ENCODE data around the gene DNAH14.
"Not testable (repeated sequence)": the region's sequence is repeated elsewhere in the genome, so short reads cannot be mapped to it uniquely, and the experiment has no call there.

Gene DNAH14

GRCh38 chr1:225347123-225347683, 417.7 kb downstream of the DNAH14 start:
- no peak for DNase-seq (ENCODE audit: low spot score)

GRCh38 chr1:225348400-225348799, 418.9 kb downstream of the DNAH14 start:
- DNase-seq (ENCODE audit: low spot score) = no peak

DNA sequence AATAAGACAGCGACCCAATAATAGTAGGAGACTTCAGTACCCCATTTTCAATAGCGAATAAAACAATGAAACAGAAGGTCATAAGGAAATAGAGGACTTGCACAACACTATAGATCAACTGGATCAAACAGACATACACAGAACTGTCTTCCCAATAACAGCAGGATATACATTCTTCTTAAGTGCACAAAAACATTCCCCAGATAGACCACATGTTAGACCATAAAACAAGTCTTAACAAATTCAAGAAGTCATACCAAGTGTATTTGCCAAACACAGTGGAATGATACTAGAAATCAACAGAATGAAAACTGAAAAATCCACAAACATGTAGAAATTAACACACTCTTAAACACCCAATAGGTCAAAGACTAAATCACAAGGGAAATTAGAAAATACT, 420.4 kb downstream of the DNAH14 start:
- no peak for DNase-seq (ENCODE audit: low spot score)

DNA sequence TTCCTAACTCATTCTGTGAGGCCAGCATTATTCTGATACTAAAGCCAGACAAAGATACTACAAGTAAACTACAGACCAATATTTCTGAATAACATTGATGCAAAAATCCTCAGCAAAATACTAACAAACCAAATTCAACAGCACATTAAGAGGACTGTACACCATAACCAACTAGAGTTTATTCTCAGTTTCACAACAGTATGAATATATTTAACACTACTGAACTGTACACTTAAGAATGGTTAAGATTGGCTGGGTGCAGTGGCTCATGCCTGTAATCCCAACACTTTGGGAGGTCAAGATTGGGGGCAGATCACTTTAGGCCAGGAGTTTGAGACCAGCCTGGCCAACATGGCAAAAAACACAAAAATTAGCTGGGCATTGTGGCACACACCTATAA, 421.4 kb downstream of the DNAH14 start:
- DNase-seq (ENCODE audit: low spot score) = no peak

DNA sequence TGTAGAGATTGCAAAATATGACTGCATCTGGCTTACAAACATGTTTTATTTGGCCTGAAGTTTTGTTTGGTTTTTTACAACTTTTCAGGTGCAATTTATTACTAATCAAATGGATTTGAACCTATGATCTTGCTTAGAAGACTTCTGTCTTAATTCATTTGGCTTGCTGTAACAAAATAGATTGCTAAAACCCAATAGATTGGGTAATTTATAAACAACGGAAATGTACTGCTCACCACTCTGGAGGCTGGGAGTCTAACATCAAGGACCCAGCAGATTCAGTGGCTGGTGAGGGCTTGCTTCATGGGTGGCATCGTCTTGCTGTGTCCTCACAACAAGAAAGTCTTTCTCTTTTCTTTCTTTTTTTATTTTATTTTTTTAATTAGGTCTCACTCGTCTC, 425.4 kb downstream of the DNAH14 start:
- no peak for DNase-seq (ENCODE audit: low spot score)

- no peak for DNase-seq (ENCODE audit: low spot score)
Observed at GRCh38 chr1:225355863-225356262, 426.4 kb downstream of the DNAH14 start.

GRCh38 chr1:225360119-225360518, 430.6 kb downstream of the DNAH14 start:
- no peak for DNase-seq (ENCODE audit: low spot score)

DNA sequence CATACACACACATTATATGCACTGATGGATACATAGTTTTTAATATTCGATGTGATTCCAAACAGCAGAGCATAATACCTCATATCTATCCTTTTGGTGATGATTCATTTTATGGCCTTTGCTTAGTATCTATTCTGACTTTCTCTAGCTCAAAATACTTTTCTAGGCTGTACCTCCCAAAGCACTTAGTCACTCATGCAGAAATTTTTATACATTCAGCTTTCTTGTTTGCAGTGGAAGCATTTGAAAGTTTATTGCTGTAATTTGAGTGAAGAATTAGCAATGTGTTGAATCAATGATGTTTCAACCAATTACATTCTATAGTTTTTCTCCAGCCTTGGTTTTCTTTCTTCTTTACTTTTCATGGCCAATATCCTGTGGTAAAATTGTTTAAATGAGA, 431.7 kb downstream of the DNAH14 start:
- no peak for DNase-seq (ENCODE audit: low spot score)

- DNase-seq (ENCODE audit: low spot score) = no peak
Observed at GRCh38 chr1:225362805-225363204, 433.3 kb downstream of the DNAH14 start.

- no peak for DNase-seq (ENCODE audit: low spot score)
Observed at GRCh38 chr1:225364439-225364838, 435.0 kb downstream of the DNAH14 start.

GRCh38 chr1:225366018-225366417, 436.5 kb downstream of the DNAH14 start:
- DNase-seq (ENCODE audit: low spot score) = no peak

DNA sequence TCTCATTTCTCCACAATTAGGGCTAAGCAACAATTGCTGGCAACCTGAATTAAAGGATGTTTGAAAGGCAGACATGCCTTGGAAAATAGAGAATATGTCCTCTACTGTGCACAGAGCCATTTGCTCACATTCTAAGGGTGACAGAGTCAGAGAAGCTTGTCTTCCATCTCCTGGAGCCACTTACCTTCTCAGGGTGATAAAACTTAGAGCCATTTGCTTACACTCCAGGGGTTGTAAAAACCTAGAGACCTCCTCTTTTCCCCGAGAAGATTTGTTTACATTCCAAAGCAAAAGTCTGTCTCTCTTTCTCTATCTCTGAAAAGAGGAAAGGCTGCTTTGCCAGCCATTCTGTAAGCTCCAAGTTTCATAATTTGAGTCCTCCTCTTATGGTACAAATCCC, 437.1 kb downstream of the DNAH14 start:
- DNase-seq (ENCODE audit: low spot score) = no peak

GRCh38 chr1:225368036-225368552, 438.6 kb downstream of the DNAH14 start:
- no peak for DNase-seq (ENCODE audit: low spot score)

GRCh38 chr1:225371366-225372010, 442.0 kb downstream of the DNAH14 start:
- DNase-seq (ENCODE audit: low spot score) = no peak

- no peak for DNase-seq (ENCODE audit: low spot score)
Observed at GRCh38 chr1:225373155-225373554, 443.7 kb downstream of the DNAH14 start.

DNA sequence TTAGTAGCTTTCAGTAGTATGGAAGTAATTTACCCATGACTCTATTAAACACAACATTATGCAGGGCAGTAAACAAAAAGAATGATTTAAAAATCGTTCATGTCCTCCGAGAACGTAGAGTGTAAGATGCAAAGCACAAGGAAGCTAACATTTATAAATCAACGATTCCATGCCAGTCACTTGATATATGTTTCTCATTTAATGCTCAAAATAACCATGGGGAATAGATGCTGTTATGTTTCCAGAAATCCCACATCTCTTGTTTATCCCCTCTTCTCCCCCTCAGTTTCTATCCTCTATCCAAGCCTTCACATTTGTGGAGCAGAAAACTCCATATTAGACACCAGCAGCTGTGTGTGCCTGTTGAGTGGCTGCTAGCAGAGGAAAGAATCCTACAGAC, 445.5 kb downstream of the DNAH14 start:
- no peak for DNase-seq (ENCODE audit: low spot score)

DNA sequence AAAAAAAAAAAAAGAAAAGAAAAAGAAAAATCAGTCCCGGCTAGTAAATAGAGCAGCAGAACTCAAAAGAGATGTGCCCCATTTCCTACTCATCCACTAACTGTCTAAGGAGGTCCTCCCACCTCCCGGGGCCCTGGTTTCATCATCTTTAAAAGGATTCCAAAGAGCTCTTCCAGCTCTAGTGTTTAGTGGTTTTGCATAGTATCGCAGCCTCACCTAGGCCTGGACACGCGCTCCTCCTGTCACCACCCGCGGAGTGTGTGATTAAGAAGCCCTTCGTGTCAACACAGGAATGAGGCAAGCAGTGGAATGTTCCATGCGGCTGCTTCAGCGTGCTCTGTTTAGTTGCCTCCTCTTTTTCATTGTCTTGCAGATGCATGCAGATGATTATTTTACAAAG, 449.4 kb downstream of the DNAH14 start:
- no peak for DNase-seq (ENCODE audit: low spot score)

DNA sequence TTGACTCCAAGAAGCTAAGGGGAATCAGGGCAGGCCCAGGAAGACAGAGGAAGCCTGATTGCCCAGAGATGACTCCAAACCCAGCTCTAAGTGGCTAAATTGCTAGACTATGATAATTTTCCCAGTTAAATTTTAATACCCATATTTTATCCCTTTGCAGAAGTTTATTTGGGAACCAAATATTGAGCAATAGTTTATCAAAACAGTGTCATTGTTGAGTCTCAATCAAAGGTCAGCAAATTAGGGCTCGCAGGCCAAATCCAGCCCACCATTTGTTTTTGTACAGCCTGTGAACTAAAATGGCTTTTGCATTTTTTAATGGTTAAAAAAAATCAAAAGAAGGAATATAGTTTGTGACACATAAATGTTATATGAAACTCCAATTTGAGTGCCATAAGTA, 451.2 kb downstream of the DNAH14 start:
- DNase-seq (ENCODE audit: low spot score) = no peak

GRCh38 chr1:225386860-225387259, 457.4 kb downstream of the DNAH14 start:
- not testable (repeated sequence) for DNase-seq (ENCODE audit: low spot score)

DNA sequence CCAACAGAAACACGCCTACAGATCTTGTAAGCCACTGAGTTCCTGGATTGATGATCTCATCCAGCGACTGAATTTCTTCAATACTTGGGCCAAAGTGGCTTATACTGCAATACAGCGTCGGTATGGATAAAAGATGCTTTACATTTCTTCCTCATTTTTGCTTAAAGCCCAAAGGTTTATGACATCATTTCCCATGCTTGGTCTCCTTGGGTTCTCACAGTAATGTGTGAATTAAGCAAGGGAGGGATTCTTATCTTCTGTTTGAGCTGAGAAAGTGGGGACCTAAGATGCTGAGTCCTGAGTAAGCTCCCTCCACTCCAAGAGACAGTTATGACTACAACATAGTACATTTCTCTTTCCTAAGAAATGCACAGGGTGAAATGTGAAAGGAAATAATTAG, 458.9 kb downstream of the DNAH14 start:
- DNase-seq (ENCODE audit: low spot score) = no peak

GRCh38 chr1:225389843-225390242, 460.4 kb downstream of the DNAH14 start:
- no peak for DNase-seq (ENCODE audit: low spot score)

DNA sequence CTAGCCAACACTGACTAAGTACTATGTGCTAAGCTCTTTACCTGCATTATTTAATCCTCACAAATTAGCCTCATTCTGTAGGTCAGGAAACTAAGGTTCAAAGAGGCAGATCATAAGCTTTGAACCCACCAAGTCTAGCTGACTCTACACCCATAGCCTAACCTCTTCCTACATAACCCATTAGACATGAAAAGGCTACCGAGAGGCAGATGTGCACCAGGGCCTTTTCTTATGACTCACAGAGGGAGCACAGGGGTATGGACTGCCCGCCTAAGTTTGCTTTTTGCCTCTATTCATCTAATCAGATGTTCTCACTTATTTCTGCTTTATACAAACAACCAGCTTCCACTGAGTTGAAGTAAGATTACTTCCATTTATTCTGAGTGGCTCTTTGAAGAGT, 466.9 kb downstream of the DNAH14 start:
- no peak for DNase-seq (ENCODE audit: low spot score)

- DNase-seq (ENCODE audit: low spot score) = no peak
Observed at GRCh38 chr1:225400968-225401367, 471.5 kb downstream of the DNAH14 start.

Measured in Ammon's horn (tissue), 1 donor.